Gastrocnemius medialis (tissue), 4 donors: ENCODE data around the gene C1orf174. TPM values are rescaled to one million over a fixed set of nuclear protein-coding genes. Genes with fewer than 3 reads are reported as not detected.

Source experiments
- ATAC-seq, 2 donors: fragments of 150-250 bp; one replicate each; pipeline ENCODE4 v1.9.1; 2016
- DNase-seq, 2 donors: peaks; one replicate each; pipeline ENCODE4 v3.0.0-alpha.2; 2019
- H3K27ac ChIP-seq, 4 donors: fragments of 200-600 bp; sonication (generic); 1 replicate in 1 of 4; 2 replicates in 3 of 4; pipeline ENCODE4 v1.5.1; 2016 to 2018; ENCODE audit warnings: mild to moderate bottlenecking in 2 of 4, moderate library complexity in 1 of 4
- H3K27me3 ChIP-seq, 3 donors: fragments of 200-600 bp; sonication (generic) in 2 of 3; 1 replicate in 1 of 3; 2 replicates in 2 of 3; pipeline versions ENCODE4 v1.5.1 to v1.6.0; 2016 to 2019; ENCODE audit warnings: mild to moderate bottlenecking in 1 of 3, moderate library complexity in 1 of 3
- H3K36me3 ChIP-seq, 2 donors: fragments of 200-600 bp; sonication (generic) in 1 of 2; one replicate each; pipeline ENCODE4 v1.5.1; 2017 to 2018
- H3K4me1 ChIP-seq, 2 donors: fragments of 200-600 bp; sonication (generic) in 1 of 2; one replicate each; pipeline ENCODE4 v1.5.1; 2016 to 2017; ENCODE audit warnings: mild to moderate bottlenecking in 2 of 2
- H3K4me3 ChIP-seq, 4 donors: fragments of 200-600 bp; sonication (generic) in 3 of 4; 1 replicate in 1 of 4; 2 replicates in 3 of 4; pipeline ENCODE4 v1.5.1; 2016 to 2019; ENCODE audit warnings: mild to moderate bottlenecking in 2 of 4
- H3K9me3 ChIP-seq, 3 donors: fragments of 200-600 bp; sonication (generic) in 2 of 3; 1 replicate in 1 of 3; 2 replicates in 2 of 3; pipeline ENCODE4 v1.5.1; 2016 to 2019
- CTCF ChIP-seq, 5 experiments: fragments of 450-650 bp in 3 of 5; fragments of 200-600 bp in 2 of 5; sonication (generic) in 2 of 5; IDR thresholded peaks in 4 of 5; conservative IDR thresholded peaks in 1 of 5; 1 replicate in 4 of 5; 2 replicates in 1 of 5; pipeline ENCODE4 v1.5.1; 2016 to 2019; ENCODE audit warnings: antibody characterized with exemption in 5 of 5, mild to moderate bottlenecking in 3 of 5, moderate library complexity in 3 of 5
- POLR2A ChIP-seq, 2 donors: fragments of 450-650 bp; IDR thresholded peaks; one replicate each; pipeline ENCODE4 v1.6.1; 2017; ENCODE audit warnings: antibody characterized with exemption in 2 of 2, mild to moderate bottlenecking in 2 of 2, moderate library complexity in 2 of 2
- in situ Hi-C, 4 donors: fragments of 200-750 bp; cut with MboI; loops; one replicate each; pipeline versions ENCODE4 v1.15.0 to v1.8.0; 2017; ENCODE audit warnings: low sequenced_read_pairs in 4 of 4
- intact Hi-C: fragments of 100-400 bp; cut with DNase I; formaldehyde crosslinking; loops from one replicate; pipeline ENCODE4 v1.15.1; 2023; ENCODE audit warnings: low total_unique reads
- total RNA-seq, 4 donors: library from RNA; depleted of rRNA; stranded (reverse); fragments of >200 nt; gene quantifications; one replicate each; pipeline versions ENCODE4 v1.1.0 to v1.2.3, GENCODE V29; 2016

C1orf174 gene
- total RNA-seq, 4 donors from 2014 or later: 10.1 to 28.5 (median 13.5) TPM

- in situ Hi-C loops: loop anchor here in 1 of 4 donors (25.0 kb wide), 1 partner anchor 101 kb away; the partner anchor contains the start of gene LRRC47
- H3K9me3 ChIP-seq: no peaks in the 10 kb centered on the region
- peaks cover 8% of the 10 kb centered on the region in 2 donors for H3K4me1 ChIP-seq
- peaks cover 3 to 70% of the 10 kb centered on the region in 2 donors for H3K36me3 ChIP-seq
- DNase-seq: no peak
- H3K27ac ChIP-seq: no peak overlapping the region
- H3K27me3 ChIP-seq: no peaks in the 10 kb centered on the region
- ATAC-seq: no peak
- TF ChIP-seq CTCF (IDR thresholded peaks at IDR 0.05 in 4 of 5, conservative IDR thresholded peaks at IDR 0.05 in 1 of 5) (no peak), POLR2A (IDR thresholded peaks at IDR 0.05) (no peak)
- no peak overlapping the region for H3K4me3 ChIP-seq
- intact Hi-C loops: no loop called here
Observed at GRCh38 chr1:3888301-3888700, 11.8 kb downstream of the C1orf174 start.

DNA sequence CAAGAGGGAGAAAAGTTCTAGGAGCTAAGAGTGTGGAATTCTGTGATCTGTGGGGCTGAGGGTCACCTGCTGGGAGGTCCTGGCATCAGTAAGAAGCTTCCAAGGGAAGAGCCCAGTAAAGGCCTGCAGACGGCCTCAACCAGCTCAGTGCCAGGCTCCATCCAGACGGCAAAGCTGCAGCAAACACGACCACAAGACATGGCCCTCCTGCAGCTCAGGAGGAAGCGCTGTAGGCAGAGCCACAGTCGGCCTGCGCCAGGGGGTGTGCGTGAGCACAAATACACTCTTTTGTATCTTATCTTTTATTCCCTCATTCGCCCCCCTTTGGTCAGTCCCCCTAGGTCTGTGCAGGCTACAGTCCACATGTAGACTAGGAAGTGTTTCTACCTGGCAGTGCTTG lies 13.4 kb downstream of the C1orf174 start:
- no peaks in the 10 kb centered on the region for H3K4me1 ChIP-seq
- no peak for ATAC-seq
- no peaks in the 10 kb centered on the region for H3K27me3 ChIP-seq
- intact Hi-C loops: no loop called here
- in situ Hi-C loops: loop anchor here in 1 of 4 donors (25.0 kb wide), 1 partner anchor 99 kb away; the partner anchor contains the start of gene LRRC47
- no peak for DNase-seq
- H3K27ac ChIP-seq: no peak overlapping the region
- TF ChIP-seq CTCF (IDR thresholded peaks at IDR 0.05 in 4 of 5, conservative IDR thresholded peaks at IDR 0.05 in 1 of 5) (no peak), POLR2A (IDR thresholded peaks at IDR 0.05) (no peak)
- no peak overlapping the region for H3K4me3 ChIP-seq
- H3K36me3 ChIP-seq: peaks cover 3 to 70% of the 10 kb centered on the region in 2 donors
- no peaks in the 10 kb centered on the region for H3K9me3 ChIP-seq

- ATAC-seq (no peak), DNase-seq (no peak)
- no peaks in the 10 kb centered on the region for H3K4me1 ChIP-seq
- H3K36me3 ChIP-seq: peaks cover 3 to 66% of the 10 kb centered on the region in 2 donors
- in situ Hi-C loops (loop anchor here in 1 of 4 donors (25.0 kb wide), 1 partner anchor 99 kb away; the partner anchor contains the start of gene LRRC47), intact Hi-C loops (no loop called here)
- TF ChIP-seq POLR2A (IDR thresholded peaks at IDR 0.05) (no peak), CTCF (IDR thresholded peaks at IDR 0.05 in 4 of 5, conservative IDR thresholded peaks at IDR 0.05 in 1 of 5) (no peak)
- no peaks in the 10 kb centered on the region for H3K9me3 ChIP-seq
- no peaks in the 10 kb centered on the region for H3K27me3 ChIP-seq
- H3K4me3 ChIP-seq: no peak overlapping the region
- no peak overlapping the region for H3K27ac ChIP-seq
Observed at GRCh38 chr1:3886106-3886670, 13.9 kb downstream of the C1orf174 start.

GRCh38 chr1:3885611-3886010 lies 14.5 kb downstream of the C1orf174 start:
- Histone ChIP-seq H3K27me3 (no peaks in the 10 kb centered on the region), H3K4me1 (no peaks in the 10 kb centered on the region), H3K36me3 (peaks cover 3 to 60% of the 10 kb centered on the region in 2 donors), H3K27ac (no peak overlapping the region), H3K9me3 (no peaks in the 10 kb centered on the region), H3K4me3 (no peak overlapping the region)
- ATAC-seq (no peak), DNase-seq (no peak)
- in situ Hi-C loops: loop anchor here in 1 of 4 donors (25.0 kb wide), 1 partner anchor 98 kb away; the partner anchor contains the start of gene LRRC47
- TF ChIP-seq POLR2A (IDR thresholded peaks at IDR 0.05) (no peak), CTCF (IDR thresholded peaks at IDR 0.05 in 4 of 5, conservative IDR thresholded peaks at IDR 0.05 in 1 of 5) (no peak)
- intact Hi-C loops: no loop called here
